GM21360 (cell line): ENCODE measurements around the gene TRIP13.

ENCODE experiments used
- ATAC-seq: cut with Tn5 transposase; IDR thresholded peaks from one replicate; pipeline ENCODE4 v1.9.1; 2021; ENCODE audit warnings: mild to moderate bottlenecking, moderate library complexity; ENCODE audit not compliant: unreplicated experiment

Gene TRIP13

GRCh38 chr5:854217-854616 is 38.5 kb upstream of the TRIP13 start:
- no peak for ATAC-seq

DNA sequence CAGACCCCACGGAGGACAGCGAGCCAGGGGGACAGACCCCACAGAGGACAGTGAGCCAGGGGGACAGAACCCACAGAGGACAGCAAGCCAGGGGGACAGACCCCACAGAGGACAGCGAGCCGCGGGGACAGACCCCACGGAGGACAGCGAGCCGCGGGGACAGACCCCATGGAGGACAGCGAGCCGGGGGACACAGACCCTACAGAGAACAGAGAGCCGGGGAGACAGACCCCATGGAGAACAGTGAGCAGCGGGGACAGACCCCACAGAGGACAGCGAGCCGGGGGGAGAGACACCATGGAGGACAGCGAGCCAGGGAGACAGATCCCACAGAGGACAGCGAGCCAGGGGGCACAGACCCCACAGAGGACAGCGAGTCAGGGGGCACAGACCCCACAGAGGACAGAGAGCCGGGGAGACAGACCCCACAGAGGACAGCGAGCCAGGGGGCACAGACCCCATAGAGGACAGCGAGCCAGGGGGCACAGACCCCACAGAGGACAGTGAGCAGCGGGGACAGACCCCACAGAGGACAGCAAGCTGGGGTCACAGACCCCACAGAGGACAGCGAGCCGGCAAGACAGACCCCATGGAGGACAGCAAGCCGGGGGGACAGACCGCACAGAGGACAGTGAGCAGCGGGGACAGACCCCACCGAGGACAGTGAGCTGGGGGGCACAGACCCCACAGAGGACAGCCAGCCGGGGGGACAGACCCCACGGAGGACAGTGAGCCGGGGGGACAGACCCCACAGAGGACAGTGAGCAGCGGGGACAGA is 37.5 kb upstream of the TRIP13 start:
- ATAC-seq, result no peak

DNA sequence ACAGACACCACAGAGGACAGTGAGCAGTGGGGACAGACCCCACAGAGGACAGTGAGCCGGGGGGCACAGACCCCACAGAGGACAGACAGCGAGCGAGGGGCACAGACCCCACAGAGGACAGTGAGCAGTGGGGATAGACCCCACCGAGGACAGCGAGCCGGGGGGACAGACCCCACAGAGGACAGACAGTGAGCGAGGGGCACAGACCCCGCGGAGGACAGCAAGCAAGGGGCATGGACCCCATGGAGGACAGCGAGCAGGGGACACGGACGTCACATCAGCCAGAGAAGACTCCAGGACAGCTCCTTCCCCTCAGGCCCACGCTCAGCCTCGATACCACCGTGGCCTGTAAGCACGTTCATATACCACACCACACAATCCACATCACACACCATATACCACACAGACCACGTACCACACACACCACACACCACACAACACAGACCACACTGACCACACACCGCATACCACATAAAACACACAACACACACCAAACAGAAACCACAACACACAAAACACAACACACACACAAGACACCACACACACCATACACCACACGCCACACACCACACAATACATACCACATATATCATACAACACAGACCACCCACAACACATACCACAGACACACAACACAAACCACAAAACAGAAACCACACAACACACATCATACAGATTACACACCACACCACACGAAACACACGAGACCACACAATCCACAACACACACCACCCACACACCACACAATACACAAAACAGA is 36.7 kb upstream of the TRIP13 start:
- ATAC-seq, result no peak

- no peak for ATAC-seq
Observed at GRCh38 chr5:856531-857425, 35.9 kb upstream of the TRIP13 start.

- ATAC-seq, result no peak
Observed at GRCh38 chr5:858726-859125, 34.0 kb upstream of the TRIP13 start.

- no peak for ATAC-seq
Observed at GRCh38 chr5:859391-859790, 33.3 kb upstream of the TRIP13 start.

DNA sequence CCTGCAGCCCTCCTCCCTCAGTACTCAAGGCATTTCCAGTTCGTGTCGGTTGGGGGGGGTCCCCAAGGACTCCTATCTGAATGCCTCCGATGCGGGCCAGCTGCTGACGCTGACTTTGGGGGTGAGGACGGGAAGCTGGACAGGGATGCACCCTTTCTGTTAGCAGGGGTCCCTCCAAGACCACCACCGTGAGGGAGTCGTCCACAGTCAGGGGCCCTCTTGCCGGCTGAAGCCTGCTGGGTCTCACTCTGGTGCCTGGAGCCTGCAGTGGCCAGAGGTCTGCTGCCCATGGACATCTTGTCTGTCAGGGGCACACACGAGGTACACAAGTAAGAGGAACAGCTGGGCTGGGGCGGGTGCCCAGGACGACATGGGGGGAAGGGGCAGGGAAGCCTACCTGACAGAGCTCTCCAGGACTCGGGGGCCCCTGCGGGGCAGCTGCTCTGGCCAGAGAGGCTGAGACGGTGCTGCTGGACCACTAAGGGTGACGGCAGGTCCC is 32.8 kb upstream of the TRIP13 start:
- no peak for ATAC-seq

GRCh38 chr5:860506-861150 is 32.1 kb upstream of the TRIP13 start:
- ATAC-seq, result no peak

DNA sequence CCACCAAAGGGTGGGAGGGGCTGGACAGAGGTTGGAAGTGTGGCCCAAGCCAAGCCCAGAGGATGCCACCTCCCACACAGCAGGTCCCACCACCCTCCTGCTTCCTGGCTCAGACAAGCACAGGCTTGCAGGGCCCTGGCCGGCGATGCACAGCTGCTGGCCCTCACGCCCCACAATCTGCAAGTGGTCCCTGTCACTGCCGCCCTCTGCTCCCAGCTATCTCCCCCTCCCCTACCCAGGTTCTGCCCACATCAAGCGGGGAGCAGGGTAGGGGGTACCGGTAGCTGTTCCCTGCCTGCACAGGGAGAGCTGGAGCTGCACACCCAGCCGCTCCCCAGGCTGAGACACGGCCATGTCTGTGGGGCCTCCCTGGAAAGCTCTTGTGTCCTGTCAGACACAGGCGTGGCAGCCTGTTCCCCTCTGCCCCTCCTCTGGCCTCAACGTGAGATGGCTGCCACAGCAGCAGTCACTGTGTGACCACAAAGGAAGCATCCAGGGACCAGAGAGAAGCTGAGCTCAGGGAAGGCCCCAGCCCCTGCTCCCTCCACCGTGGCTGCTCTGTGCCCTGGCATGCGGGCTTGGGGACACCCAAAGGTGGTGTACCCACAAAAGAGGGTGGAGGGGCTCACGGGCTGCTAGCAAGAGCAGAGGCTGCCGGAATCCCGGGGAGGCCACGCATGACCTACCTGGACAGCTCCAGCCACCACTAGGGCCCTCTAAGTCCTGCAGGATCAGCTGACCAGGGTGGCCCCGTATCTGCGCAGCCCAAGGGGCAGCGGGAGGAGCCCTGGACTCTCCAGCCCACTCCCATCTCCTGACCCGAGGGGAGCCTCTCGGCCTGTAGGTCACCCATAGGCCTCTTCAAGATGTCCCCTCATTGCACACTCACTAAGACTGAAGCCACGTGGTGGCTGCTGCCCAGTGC is 31.0 kb upstream of the TRIP13 start:
- ATAC-seq, result no peak

- ATAC-seq, result no peak
Observed at GRCh38 chr5:862367-863243, 30.1 kb upstream of the TRIP13 start.

DNA sequence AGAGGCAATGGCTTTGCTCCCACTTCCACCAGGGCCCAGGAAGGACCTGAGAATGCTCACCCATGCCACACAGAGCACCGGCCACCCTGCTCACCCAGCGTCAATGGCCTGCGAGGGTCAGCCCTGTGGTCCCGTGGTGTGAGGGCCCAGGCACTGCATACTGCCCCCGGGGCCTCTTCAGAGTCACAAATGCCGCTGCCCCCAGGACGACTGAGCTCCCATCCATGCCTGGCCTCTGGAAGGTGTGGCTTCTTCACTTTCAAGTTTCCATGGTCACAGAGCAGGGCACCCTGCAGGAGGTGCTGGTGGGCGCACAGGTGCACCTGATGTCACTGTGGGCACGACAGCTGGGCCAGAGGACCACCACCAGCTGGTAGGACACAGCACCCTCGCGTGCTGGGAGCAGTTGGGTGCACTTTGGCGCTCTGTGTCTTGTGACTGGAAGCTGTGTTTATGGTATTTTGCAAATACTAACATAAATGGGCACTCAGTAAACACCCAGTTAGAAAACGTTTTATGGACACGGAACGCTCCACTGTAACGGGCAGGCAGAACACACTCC is 29.4 kb upstream of the TRIP13 start:
- ATAC-seq, result no peak

- ATAC-seq, result no peak
Observed at GRCh38 chr5:864492-865167, 28.1 kb upstream of the TRIP13 start.

GRCh38 chr5:865168-865521 is 27.5 kb upstream of the TRIP13 start:
- ATAC-seq, result no peak

DNA sequence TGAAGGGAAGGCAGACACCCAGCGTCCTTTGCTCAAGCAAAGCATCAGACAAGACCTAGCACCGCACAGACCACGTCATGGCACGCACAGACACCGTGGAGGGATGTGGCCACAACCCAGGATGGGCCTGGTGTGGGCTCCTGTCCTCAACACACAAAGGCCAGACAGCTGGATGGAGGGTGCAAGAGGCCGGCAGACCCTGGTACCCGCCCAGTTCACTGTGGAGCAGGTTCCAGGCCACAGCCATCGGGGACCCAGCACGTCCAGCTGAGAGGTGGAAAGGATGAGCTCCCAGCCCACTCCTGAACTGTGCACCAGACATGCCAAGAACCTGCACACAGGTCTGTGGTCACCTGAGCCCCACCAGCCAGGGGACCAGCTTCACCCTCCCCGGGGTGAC is 26.9 kb upstream of the TRIP13 start:
- ATAC-seq, result no peak

GRCh38 chr5:867300-867870 is 25.3 kb upstream of the TRIP13 start:
- ATAC-seq, result no peak

GRCh38 chr5:868428-869135 is 24.1 kb upstream of the TRIP13 start:
- ATAC-seq, result no peak

GRCh38 chr5:870956-871355 is 21.7 kb upstream of the TRIP13 start:
- no peak for ATAC-seq
